Mammary epithelial cell (primary cell): ENCODE data around the gene LGALSL.

Experiments
- EZH2 ChIP-seq: IDR thresholded peaks from 2 replicates; pipeline ENCODE4 v1.6.1; 2012; ENCODE audit warnings: low read length, inconsistent platforms, borderline replicate concordance
- TF ChIP-seq, protein P1 (sequence below), 2 donors: IDR thresholded peaks in 1 of 2; conservative IDR thresholded peaks in 1 of 2; 2 replicates each; pipeline ENCODE4 v1.5.1; 2011 to 2012; ENCODE audit warnings: inconsistent platforms in 2 of 2, low read length in 2 of 2, mild to moderate bottlenecking in 2 of 2, control low read depth in 1 of 2, low read depth in 1 of 2; ENCODE audit not compliant: insufficient read depth in 1 of 2; ENCODE audit errors: extremely low read depth in 1 of 2

DNA sequence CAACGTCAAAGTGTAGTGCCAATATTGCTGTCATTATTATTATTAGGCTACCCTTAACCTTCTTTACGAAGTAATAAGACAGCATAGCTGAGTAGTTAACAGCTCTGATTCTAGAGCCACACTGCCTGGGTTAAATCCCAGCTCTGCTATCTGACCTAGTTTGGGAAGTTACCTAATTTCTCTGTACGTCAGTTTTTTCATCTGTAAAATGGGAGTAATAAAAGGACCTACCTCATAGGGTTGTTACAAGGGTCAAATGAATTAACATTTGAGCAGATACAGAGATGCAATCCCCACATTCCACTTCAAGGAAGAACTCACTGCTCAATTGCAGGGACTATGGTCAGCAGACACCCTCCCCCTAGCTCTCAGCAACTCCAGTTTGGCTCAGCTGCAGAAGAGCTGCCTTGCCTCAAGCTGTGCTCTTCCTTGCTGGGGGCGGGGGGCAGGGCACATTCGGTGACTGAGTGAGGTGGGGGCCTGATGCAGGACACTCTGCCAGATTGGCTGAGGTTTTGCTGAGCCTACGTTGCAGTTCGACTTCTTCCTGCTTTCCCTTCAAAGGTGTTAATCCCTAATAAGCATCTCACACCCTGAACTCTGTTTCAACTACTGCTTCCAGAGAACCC is 11.0 kb upstream of the LGALSL start:
- TF ChIP-seq, protein P1, sequence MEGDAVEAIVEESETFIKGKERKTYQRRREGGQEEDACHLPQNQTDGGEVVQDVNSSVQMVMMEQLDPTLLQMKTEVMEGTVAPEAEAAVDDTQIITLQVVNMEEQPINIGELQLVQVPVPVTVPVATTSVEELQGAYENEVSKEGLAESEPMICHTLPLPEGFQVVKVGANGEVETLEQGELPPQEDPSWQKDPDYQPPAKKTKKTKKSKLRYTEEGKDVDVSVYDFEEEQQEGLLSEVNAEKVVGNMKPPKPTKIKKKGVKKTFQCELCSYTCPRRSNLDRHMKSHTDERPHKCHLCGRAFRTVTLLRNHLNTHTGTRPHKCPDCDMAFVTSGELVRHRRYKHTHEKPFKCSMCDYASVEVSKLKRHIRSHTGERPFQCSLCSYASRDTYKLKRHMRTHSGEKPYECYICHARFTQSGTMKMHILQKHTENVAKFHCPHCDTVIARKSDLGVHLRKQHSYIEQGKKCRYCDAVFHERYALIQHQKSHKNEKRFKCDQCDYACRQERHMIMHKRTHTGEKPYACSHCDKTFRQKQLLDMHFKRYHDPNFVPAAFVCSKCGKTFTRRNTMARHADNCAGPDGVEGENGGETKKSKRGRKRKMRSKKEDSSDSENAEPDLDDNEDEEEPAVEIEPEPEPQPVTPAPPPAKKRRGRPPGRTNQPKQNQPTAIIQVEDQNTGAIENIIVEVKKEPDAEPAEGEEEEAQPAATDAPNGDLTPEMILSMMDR (conservative IDR thresholded peaks at IDR 0.05 in 1 of 2, IDR thresholded peaks at IDR 0.05 in 1 of 2; ENCODE audit: extremely low read depth in 1 of 2, insufficient read depth in 1 of 2, low read depth in 1 of 2, low read length in 2 of 2), result no peak
- no peak for TF ChIP-seq EZH2
